Activated naive CD8-positive, alpha-beta T cell treated with anti-CD3 and anti-CD28 coated beads, Interleukin-2, amount 50 U/mL, for 16 hours (primary cell): Measurements from ENCODE around the gene EPHB4.

ENCODE experiments used
- DNase-seq: peaks from one replicate; pipeline ENCODE4 v3.0.0-alpha.2; 2020; ENCODE audit warnings: low read depth, low spot score

Gene EPHB4

DNA sequence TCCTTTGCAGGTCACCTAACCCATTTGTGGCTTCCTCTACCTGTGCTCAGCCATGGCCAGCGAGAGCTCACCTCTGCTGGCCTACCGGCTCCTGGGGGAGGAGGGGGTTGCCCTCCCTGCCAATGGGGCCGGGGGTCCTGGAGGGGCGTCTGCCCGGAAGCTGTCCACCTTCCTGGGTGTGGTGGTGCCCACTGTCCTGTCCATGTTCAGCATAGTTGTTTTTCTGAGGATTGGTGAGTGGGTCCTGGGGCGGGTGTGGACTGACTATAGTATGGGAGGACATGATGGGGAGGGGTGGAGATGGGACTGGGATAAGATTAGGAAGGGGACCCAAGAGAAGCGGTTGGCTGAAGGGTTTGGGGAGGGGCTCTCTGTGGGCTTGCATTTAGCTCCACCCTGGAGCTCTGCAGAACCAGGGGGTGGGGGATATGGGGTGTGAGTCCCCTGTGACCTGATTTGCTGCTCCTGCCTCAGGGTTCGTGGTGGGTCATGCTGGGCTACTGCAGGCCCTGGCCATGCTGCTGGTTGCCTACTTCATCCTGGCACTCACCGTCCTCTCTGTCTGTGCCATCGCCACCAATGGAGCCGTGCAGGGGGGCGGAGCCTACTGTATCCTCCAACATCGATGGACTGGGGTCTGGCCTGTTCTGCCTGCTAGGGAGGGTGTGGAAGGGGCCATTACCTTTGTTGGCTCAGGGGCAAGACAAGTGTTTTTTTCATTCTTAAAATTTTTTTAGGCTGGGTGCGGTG, 27.0 kb upstream of the EPHB4 start:
- no peak for DNase-seq

- peak; percentile 70 for DNase-seq
These were observed 24.9 kb upstream of the EPHB4 start, which contains the start of gene SLC12A9 for GRCh38 chr7:100852048-100852872. Gene SLC12A9 (plus strand): TSS chr7:100852713. CDS start chr7:100854198, 1,485 bp downstream.

DNA sequence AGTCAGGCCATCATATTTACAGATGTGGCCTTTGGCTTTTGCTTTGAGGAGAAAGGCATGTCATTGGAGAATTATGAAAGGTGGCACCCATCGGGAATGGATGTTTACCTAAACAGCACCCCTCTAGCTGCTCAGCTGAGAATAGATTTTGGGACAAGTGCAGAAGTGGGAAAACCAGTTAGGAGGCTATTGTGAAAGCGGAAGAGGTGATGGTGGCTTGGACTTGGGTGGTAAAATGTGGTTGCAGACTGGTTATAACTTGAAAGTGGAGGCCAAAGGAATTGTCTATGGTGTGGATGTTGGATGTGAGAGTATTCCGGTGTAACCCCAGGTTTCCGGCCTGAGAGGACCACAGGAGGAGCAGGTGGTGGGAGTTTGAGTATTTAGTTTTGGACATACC, 20.0 kb upstream of the EPHB4 start:
- DNase-seq, result no peak

DNA sequence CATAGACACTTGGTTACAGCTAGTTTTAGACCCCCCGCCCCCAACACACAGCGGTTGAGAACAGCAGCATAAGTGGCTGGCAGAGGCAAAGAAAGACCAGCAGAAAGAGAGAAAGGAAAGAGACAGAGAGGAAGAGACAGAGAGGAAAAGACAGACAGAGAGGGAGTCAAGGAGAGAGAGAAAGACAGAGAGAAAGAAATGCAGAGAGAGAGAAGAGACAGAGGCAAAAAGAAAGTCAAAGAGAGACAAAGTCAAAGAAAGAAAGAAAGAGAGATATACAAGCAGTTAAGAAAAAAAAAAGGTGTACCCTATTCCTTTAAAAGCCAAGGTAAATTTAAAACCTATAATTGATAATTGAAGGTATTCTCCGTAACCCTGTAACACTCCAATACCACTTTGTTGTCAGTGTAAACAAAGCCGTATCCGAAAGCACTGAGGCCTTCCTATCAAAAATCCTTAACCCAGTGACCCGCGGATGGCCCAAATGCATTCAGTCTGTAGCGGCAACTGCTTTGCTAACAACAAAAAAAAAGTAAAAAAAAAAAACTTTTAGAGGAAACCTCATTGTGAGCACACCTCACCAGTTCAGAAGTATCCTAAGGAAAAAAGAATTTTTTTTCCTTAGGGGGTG, 13.3 kb upstream of the EPHB4 start:
- no peak for DNase-seq

- DNase-seq, result no peak
These were observed 12.0 kb upstream of the EPHB4 start for GRCh38 chr7:100839361-100839760.

GRCh38 chr7:100837099-100837836, 9.9 kb upstream of the EPHB4 start:
- peak; percentile 60 for DNase-seq

DNA sequence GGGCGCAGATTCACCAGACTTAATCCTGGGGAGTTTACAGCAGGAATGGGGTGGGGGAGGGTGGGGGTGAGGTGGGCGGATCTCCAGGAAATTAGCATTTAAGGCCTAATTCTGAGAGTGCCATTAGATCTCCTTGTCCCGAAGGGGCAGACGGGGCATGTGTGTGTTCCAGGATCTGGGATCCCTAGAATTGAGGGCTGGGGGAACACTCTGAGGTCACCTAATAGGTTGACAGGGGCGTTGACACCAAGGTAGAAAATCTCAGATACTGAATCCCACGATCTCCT, 9.4 kb upstream of the EPHB4 start:
- DNase-seq, result no peak

- no peak for DNase-seq
These were observed 8.8 kb upstream of the EPHB4 start for GRCh38 chr7:100835903-100836811.

- no peak for DNase-seq
These were observed 4.9 kb upstream of the EPHB4 start for GRCh38 chr7:100832281-100832633.

- no peak for DNase-seq
These were observed 3.1 kb upstream of the EPHB4 start for GRCh38 chr7:100830396-100830795.

DNA sequence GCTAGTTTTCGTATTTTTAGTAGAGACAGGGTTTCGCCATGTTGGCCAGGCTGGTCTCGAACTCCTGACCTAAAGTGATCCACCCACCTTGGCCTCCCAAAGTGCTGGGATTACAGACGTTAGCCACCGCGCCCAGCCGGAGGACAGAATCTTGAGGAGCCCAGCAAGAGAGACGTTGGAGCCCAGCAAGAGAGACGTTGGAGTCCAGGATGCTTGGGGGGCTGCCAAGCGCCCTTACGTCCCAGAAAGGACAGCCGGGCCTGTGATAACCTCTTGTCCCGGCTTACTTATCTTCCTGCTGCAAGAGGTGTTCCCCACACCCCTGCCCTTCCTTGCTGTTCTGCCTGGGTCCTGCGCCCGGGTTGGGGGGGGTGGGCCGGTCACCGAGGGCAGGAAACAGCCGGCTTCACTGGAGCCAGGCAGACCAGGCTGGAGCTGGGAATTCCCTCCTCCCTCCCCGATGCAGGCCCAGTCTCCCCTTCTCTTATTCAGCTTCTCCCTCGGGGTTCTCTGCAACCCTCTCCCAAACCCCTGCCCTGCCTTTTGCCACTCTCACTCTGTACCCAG, 1.9 kb upstream of the EPHB4 start:
- no peak for DNase-seq

- DNase-seq, result no peak
These were observed 601 bp downstream of the EPHB4 start for GRCh38 chr7:100826514-100827329.

- no peak for DNase-seq
These were observed 1.4 kb downstream of the EPHB4 start for GRCh38 chr7:100825751-100826513.

DNA sequence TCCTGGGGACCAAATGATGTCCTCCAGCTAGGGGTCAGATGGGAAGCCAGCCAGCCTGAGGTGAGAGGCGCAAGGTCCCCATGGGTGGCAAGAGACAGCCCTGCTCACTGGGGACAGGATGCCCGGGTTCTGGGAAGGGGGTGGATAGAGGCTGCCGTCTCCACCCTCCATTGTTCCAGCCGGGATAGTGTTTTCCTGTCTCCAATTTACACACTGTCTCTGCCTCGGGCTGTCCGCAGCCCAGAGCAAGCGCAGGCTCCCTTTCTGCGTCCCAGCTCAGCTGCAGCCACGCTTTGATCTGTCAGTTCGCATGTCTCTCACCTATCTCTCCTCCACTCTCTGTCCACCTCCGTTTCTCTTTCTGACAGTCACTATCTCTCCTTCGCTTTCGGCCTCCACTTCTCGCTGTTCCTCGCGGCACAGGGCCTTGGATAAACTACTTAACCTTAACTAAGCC, 2.1 kb downstream of the EPHB4 start:
- no peak for DNase-seq

GRCh38 chr7:100824499-100825214, 2.7 kb downstream of the EPHB4 start:
- DNase-seq, result no peak

- DNase-seq, result no peak
These were observed 3.8 kb downstream of the EPHB4 start for GRCh38 chr7:100823534-100823933.

GRCh38 chr7:100823140-100823525, 4.2 kb downstream of the EPHB4 start:
- no peak for DNase-seq
